OCI-LY7 (cell line): ENCODE data around the gene MT2A. TPM values are rescaled to one million over a fixed set of nuclear protein-coding genes. Genes with fewer than 3 reads are reported as not detected.

Source experiments
- BruUV-seq: library from RNA; stranded (reverse); fragments of 400-500 nt; replicated peaks from 2 replicates; lab custom pipeline; 2021; lab: Mats Ljungman, UMichigan
- CTCF ChIA-PET: fragments of 300-600 bp; sonication (Branson Sonifier 250); formaldehyde crosslinking; loops from one replicate; lab custom pipeline; 2022; ENCODE audit warnings: antibody characterized with exemption; ENCODE audit not compliant: unreplicated experiment; lab: Charles Lee
- POLR2A ChIA-PET: fragments of 300-600 bp; sonication (Branson Sonifier 250); formaldehyde crosslinking; loops from one replicate; lab custom pipeline; 2022; ENCODE audit warnings: antibody characterized with exemption; lab: Charles Lee
- DNase-seq: peaks from one replicate; pipeline ENCODE4 v3.0.0-alpha.2; 2015; ENCODE audit warnings: low spot score
- H2AFZ ChIP-seq: fragments of 200-600 bp; sonication (generic), shearing (Covaris generic); 2 replicates; pipeline ENCODE4 v1.6.1; 2014; ENCODE audit warnings: mild to moderate bottlenecking, antibody characterized with exemption, low read length, moderate library complexity
- H3K27ac ChIP-seq: fragments of 200-600 bp; sonication (generic); 2 replicates; pipeline ENCODE4 v1.5.1; 2014; ENCODE audit warnings: mixed run types, low read depth, mild to moderate bottlenecking, moderate library complexity, low read length, inconsistent platforms; ENCODE audit not compliant: poor library complexity, severe bottlenecking
- H3K36me3 ChIP-seq: fragments of 200-600 bp; sonication (generic); 2 replicates; pipeline ENCODE4 v1.6.1; 2014; ENCODE audit warnings: mild to moderate bottlenecking, antibody characterized with exemption, low read length, moderate library complexity, mixed read lengths; ENCODE audit not compliant: insufficient read depth
- H3K4me1 ChIP-seq: fragments of 200-600 bp; sonication (generic); 2 replicates; pipeline ENCODE4 v1.5.1; 2014; ENCODE audit warnings: mild to moderate bottlenecking, low read length; ENCODE audit not compliant: insufficient read depth, poor library complexity, severe bottlenecking
- H3K4me2 ChIP-seq: fragments of 200-600 bp; sonication (generic); 2 replicates; pipeline ENCODE4 v1.6.1; 2014; ENCODE audit warnings: mild to moderate bottlenecking, low read length
- H3K4me3 ChIP-seq: fragments of 200-600 bp; sonication (generic); 2 replicates; pipeline ENCODE4 v1.5.1; 2014; ENCODE audit warnings: mild to moderate bottlenecking, low read depth, low read length; ENCODE audit not compliant: poor library complexity, severe bottlenecking
- H3K79me2 ChIP-seq: fragments of 200-600 bp; sonication (generic); 2 replicates; pipeline ENCODE4 v1.6.1; 2016; ENCODE audit warnings: low read depth, mild to moderate bottlenecking, low read length, moderate library complexity, mixed read lengths; ENCODE audit not compliant: insufficient read depth
- H3K9me2 ChIP-seq: fragments of 200-600 bp; sonication (generic); 2 replicates; pipeline ENCODE4 v1.6.1; 2016; ENCODE audit warnings: mild to moderate bottlenecking, low read length, mixed read lengths; ENCODE audit not compliant: insufficient read depth
- H3K9me3 ChIP-seq: fragments of 200-600 bp; sonication (generic); 2 replicates; pipeline ENCODE4 v1.6.1; 2014; ENCODE audit warnings: mild to moderate bottlenecking, mixed run types, low read length, mixed read lengths
- H4K20me1 ChIP-seq: fragments of 200-600 bp; sonication (generic); 2 replicates; pipeline ENCODE4 v1.6.1; 2014; ENCODE audit warnings: mild to moderate bottlenecking, antibody characterized with exemption, low read length, moderate library complexity, mixed read lengths; ENCODE audit not compliant: insufficient read depth
- CTCF ChIP-seq: fragments of 200-600 bp; sonication (generic); conservative IDR thresholded peaks from 2 replicates; pipeline ENCODE4 v1.5.1; 2014; ENCODE audit warnings: mild to moderate bottlenecking, antibody characterized with exemption, low read length, moderate library complexity, mixed read lengths
- EZH2phosphoT487 ChIP-seq: fragments of 200-600 bp; sonication (generic); IDR thresholded peaks from 2 replicates; pipeline ENCODE4 v1.6.1; 2018; ENCODE audit warnings: low read depth, borderline replicate concordance, mild to moderate bottlenecking, mixed run types, antibody characterized with exemption, low read length, moderate library complexity, mixed read lengths
- intact Hi-C: fragments of 100-400 bp; cut with micrococcal nuclease; formaldehyde crosslinking; loops from one replicate; pipeline ENCODE4 v1.10.0; 2022; ENCODE audit not compliant: unreplicated experiment
- total RNA-seq, 2 experiments: library from RNA; depleted of rRNA in 1 of 2; stranded (reverse); fragments of >200 nt in 1 of 2; shearing (Covaris generic) in 1 of 2; gene quantifications; 2 replicates each; pipeline ENCODE4 v1.2.3, GENCODE V29; 2014 to 2022

MT2A gene
- total RNA-seq, 2 experiments from 2014 or later = 9.3 to 27.2 TPM

- Histone ChIP-seq H2AFZ (peak overlapping the region; percentile 81; the same call in 1 of the 2 replicates), H3K4me2 (peak overlapping the region; percentile 78), H3K9me3 (no peaks in the 10 kb centered on the region), H3K4me3 (no peak overlapping the region), H3K4me1 (peaks cover 40% of the 10 kb centered on the region), H3K79me2 (no peaks in the 10 kb centered on the region), H3K36me3 (no peaks in the 10 kb centered on the region), H3K9me2 (no peaks in the 10 kb centered on the region), H4K20me1 (no peaks in the 10 kb centered on the region), H3K27ac (no peak overlapping the region)
- DNase-seq = no peak
- POLR2A ChIA-PET = interaction anchor here (0.8 to 1.3 kb wide), 3 partner anchors 20 to 162 kb away, joined by 3 read pairs; no protein-coding TSS in a partner anchor
- no peak for TF ChIP-seq CTCF
- TF ChIP-seq EZH2phosphoT487 = no peak
- intact Hi-C loops = no loop called here
- BruUV-seq = no TSS peak
- CTCF ChIA-PET = interaction anchor here (0.9 kb wide), 1 partner anchor 91 kb away, joined by 3 read pairs; no protein-coding TSS in a partner anchor
Measured at GRCh38 chr16:56611281-56611833, 3.0 kb downstream of the MT2A start.

DNA sequence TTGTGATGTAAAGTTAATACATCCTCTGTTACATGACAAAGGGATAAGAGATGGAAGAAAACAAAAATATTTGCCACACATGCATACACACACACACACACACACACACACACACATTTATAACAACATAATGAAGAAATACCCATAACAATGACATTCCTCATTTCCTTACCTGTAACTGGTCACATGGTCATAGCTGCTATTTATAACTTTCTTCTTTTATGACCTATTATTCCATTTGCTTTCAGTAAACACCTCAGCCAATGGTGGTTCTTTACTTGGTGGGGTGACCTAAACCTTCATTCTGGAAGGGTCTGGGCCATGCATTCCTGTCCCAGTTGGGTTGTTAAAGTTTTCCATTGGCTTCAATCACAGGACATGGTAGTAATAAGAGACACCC lies 5.3 kb downstream of the MT2A start:
- no peak overlapping the region for H3K27ac ChIP-seq
- no peak overlapping the region for H3K4me3 ChIP-seq
- ChIA-PET CTCF (no interaction called here), POLR2A (interaction anchor here (0.6 kb wide), 1 partner anchor 118 kb away, joined by 3 read pairs; no protein-coding TSS in a partner anchor)
- no peak for TF ChIP-seq EZH2phosphoT487
- no peak for TF ChIP-seq CTCF
- DNase-seq = no peak
- no peaks in the 10 kb centered on the region for H3K36me3 ChIP-seq
- no peak overlapping the region for H3K4me2 ChIP-seq
- H2AFZ ChIP-seq = no peak overlapping the region
- peaks cover 30% of the 10 kb centered on the region for H3K4me1 ChIP-seq
- no peaks in the 10 kb centered on the region for H3K9me2 ChIP-seq
- intact Hi-C loops = no loop called here
- no peaks in the 10 kb centered on the region for H4K20me1 ChIP-seq
- H3K9me3 ChIP-seq = no peaks in the 10 kb centered on the region
- no TSS peak for BruUV-seq
- H3K79me2 ChIP-seq = no peaks in the 10 kb centered on the region

- H2AFZ ChIP-seq = no peak overlapping the region
Measured at GRCh38 chr16:56614549-56614991, 6.2 kb downstream of the MT2A start.

More at GRCh38 chr16:56614549-56614991, 6.2 kb downstream of the MT2A start:
- Histone ChIP-seq H3K4me2 (no peak overlapping the region), H3K36me3 (no peaks in the 10 kb centered on the region), H4K20me1 (no peaks in the 10 kb centered on the region), H3K27ac (no peak overlapping the region), H3K79me2 (no peaks in the 10 kb centered on the region), H3K4me3 (no peak overlapping the region), H3K4me1 (peaks cover 22% of the 10 kb centered on the region), H3K9me3 (no peaks in the 10 kb centered on the region), H3K9me2 (no peaks in the 10 kb centered on the region)
- intact Hi-C loops = no loop called here
- DNase-seq = no peak
- ChIA-PET CTCF (no interaction called here), POLR2A (interaction anchor here (0.6 kb wide), 1 partner anchor 1359 kb away, joined by 4 read pairs; no protein-coding TSS in a partner anchor)
- TF ChIP-seq EZH2phosphoT487 (no peak), CTCF (no peak)
- BruUV-seq = no TSS peak
